NCI-H345 treated with DMSO at 0.1 percent for 48 hours (cell line): ENCODE measurements around the gene SYCE3.
"Not testable (repeated sequence)": the region's sequence is repeated elsewhere in the genome, so short reads cannot be mapped to it uniquely, and the experiment has no call there.

Experiments used
- DNase-seq: peaks from one replicate; lab custom pipeline; 2025; ENCODE audit not compliant: unreplicated experiment; lab: John Stamatoyannopoulos, UW

Gene SYCE3

GRCh38 chr22:50522806-50523438 is 39.8 kb downstream of the SYCE3 start:
- no peak for DNase-seq

GRCh38 chr22:50522208-50522805 is 40.4 kb downstream of the SYCE3 start:
- no peak for DNase-seq

- DNase-seq = no peak
Observed at GRCh38 chr22:50521710-50522109, 41.0 kb downstream of the SYCE3 start.

GRCh38 chr22:50520826-50521453 is 41.8 kb downstream of the SYCE3 start:
- DNase-seq = no peak

- not testable (repeated sequence) for DNase-seq
Observed at GRCh38 chr22:50520184-50520583, 42.5 kb downstream of the SYCE3 start.

- DNase-seq = no peak
Observed at GRCh38 chr22:50519151-50519550, 43.6 kb downstream of the SYCE3 start.

- no peak for DNase-seq
Observed at GRCh38 chr22:50518606-50519005, 44.1 kb downstream of the SYCE3 start.

GRCh38 chr22:50517495-50518260 is 45.0 kb downstream of the SYCE3 start:
- no peak for DNase-seq

- no peak for DNase-seq
Observed at GRCh38 chr22:50516891-50517290, 45.8 kb downstream of the SYCE3 start.

GRCh38 chr22:50516068-50516467 is 46.7 kb downstream of the SYCE3 start:
- DNase-seq = no peak

- DNase-seq = no peak
Observed at GRCh38 chr22:50513175-50513574, 49.5 kb downstream of the SYCE3 start.

GRCh38 chr22:50508897-50509296 is 53.8 kb downstream of the SYCE3 start:
- DNase-seq = no peak

- DNase-seq = peak; percentile 69
Observed at GRCh38 chr22:50507991-50508884, 54.5 kb downstream of the SYCE3 start, which contains the start of gene NCAPH2. Gene NCAPH2 (plus strand): TSS chr22:50508224. CDS start chr22:50508338, 114 bp downstream.

- DNase-seq = peak; percentile 60
Observed at GRCh38 chr22:50507421-50507990, 55.2 kb downstream of the SYCE3 start, which contains the start of gene LMF2. Gene LMF2 (minus strand): TSS chr22:50507702. CDS start chr22:50507675, 27 bp downstream.

- no peak for DNase-seq
Observed at GRCh38 chr22:50506611-50507420, 55.9 kb downstream of the SYCE3 start.

- DNase-seq = peak; percentile 63
Observed at GRCh38 chr22:50505776-50506610, 56.7 kb downstream of the SYCE3 start.

GRCh38 chr22:50505276-50505775 is 57.4 kb downstream of the SYCE3 start:
- no peak for DNase-seq
